GM23338 (cell line): ENCODE data around the gene CHCHD5. TPM values are rescaled to one million over a fixed set of nuclear protein-coding genes. Genes with fewer than 3 reads are reported as not detected.

Experiments
- ATAC-seq: fragments of 200-7000 bp; cut with Tn5 transposase; 3 replicates; pipeline ENCODE4 v1.9.1; 2020
- DNase-seq: peaks from one replicate; pipeline ENCODE4 v3.0.0-alpha.2; 2015; ENCODE audit warnings: low spot score
- H2AFZ ChIP-seq: fragments of 200-600 bp; sonication (generic); 2 replicates; pipeline ENCODE4 v1.8.0; 2016; ENCODE audit warnings: antibody characterized with exemption, mild to moderate bottlenecking, moderate library complexity
- H3F3A ChIP-seq: fragments of 200-600 bp; sonication (generic); replicated peaks from 2 replicates; pipeline ENCODE4 v1.8.0; 2017; ENCODE audit warnings: antibody characterized with exemption, mixed run types, low read depth
- H3K27ac ChIP-seq: fragments of 200-600 bp; sonication (generic); 2 replicates; pipeline ENCODE4 v1.6.1; 2016; ENCODE audit warnings: low read depth
- H3K27me3 ChIP-seq: fragments of 200-600 bp; sonication (generic); 2 replicates; pipeline ENCODE4 v1.8.0; 2016; ENCODE audit warnings: mild to moderate bottlenecking, mixed run types, moderate library complexity; ENCODE audit not compliant: insufficient read depth
- H3K36me3 ChIP-seq: fragments of 200-600 bp; sonication (generic); 2 replicates; pipeline ENCODE4 v1.8.0; 2016; ENCODE audit warnings: mild to moderate bottlenecking; ENCODE audit not compliant: insufficient read depth
- H3K4me1 ChIP-seq: fragments of 200-600 bp; sonication (generic); 2 replicates; pipeline ENCODE4 v1.8.0; 2016; ENCODE audit warnings: mild to moderate bottlenecking, moderate library complexity; ENCODE audit not compliant: insufficient read depth
- H3K4me2 ChIP-seq: fragments of 200-600 bp; sonication (generic); 2 replicates; pipeline ENCODE4 v1.7.1; 2017; ENCODE audit warnings: mixed run types
- H3K4me3 ChIP-seq: fragments of 200-600 bp; sonication (generic); 2 replicates; pipeline ENCODE4 v1.6.1; 2016; ENCODE audit warnings: mixed run types
- H3K79me2 ChIP-seq: fragments of 200-600 bp; sonication (generic); replicated peaks from 2 replicates; pipeline ENCODE4 v1.8.0; 2017; ENCODE audit warnings: mild to moderate bottlenecking; ENCODE audit not compliant: insufficient read depth
- H3K9me2 ChIP-seq: fragments of 200-600 bp; sonication (generic); 2 replicates; pipeline ENCODE4 v1.8.0; 2017; ENCODE audit not compliant: insufficient read depth
- H4K20me1 ChIP-seq: fragments of 200-600 bp; sonication (generic); replicated peaks from 2 replicates; pipeline ENCODE4 v1.8.0; 2017; ENCODE audit warnings: mild to moderate bottlenecking; ENCODE audit not compliant: insufficient read depth
- H3K27ac Mint-ChIP-seq: 2 replicates; pipeline ENCODE4 v1.8.0; 2020; ENCODE audit warnings: inconsistent platforms, mild to moderate bottlenecking, moderate library complexity, mixed read lengths
- H3K27me3 Mint-ChIP-seq: 3 replicates; pipeline ENCODE4 v1.8.0; 2022; ENCODE audit warnings: low read depth, mild to moderate bottlenecking, moderate library complexity, mixed read lengths, inconsistent platforms; ENCODE audit not compliant: insufficient read depth, poor library complexity
- H3K36me3 Mint-ChIP-seq: 3 replicates; pipeline ENCODE4 v1.8.0; 2021; ENCODE audit warnings: low read depth, mild to moderate bottlenecking, inconsistent platforms, moderate library complexity, mixed read lengths
- H3K4me1 Mint-ChIP-seq: 3 replicates; pipeline ENCODE4 v1.8.0; 2020; ENCODE audit warnings: mild to moderate bottlenecking, inconsistent platforms, mixed read lengths
- H3K4me3 Mint-ChIP-seq: 3 replicates; pipeline ENCODE4 v1.8.0; 2021; ENCODE audit warnings: moderate library complexity, mild to moderate bottlenecking, inconsistent platforms, mixed read lengths
- H3K9me3 Mint-ChIP-seq: 3 replicates; pipeline ENCODE4 v1.8.0; 2020; ENCODE audit warnings: moderate library complexity, mild to moderate bottlenecking, inconsistent platforms, mixed read lengths
- CREB1 ChIP-seq: fragments of 250-450 bp; sonication (Bioruptor Pico); IDR thresholded peaks from 2 replicates; pipeline ENCODE4 v1.5.0; 2020; ENCODE audit warnings: low read depth, mild to moderate bottlenecking, moderate library complexity
- CTCF ChIP-seq, 2 experiments: fragments of 200-600 bp in 1 of 2; sonication (generic) in 1 of 2; conservative IDR thresholded peaks; 2 replicates each; pipeline versions ENCODE4 v1.5.1 to v1.6.1; 2016 to 2017; ENCODE audit warnings: antibody characterized with exemption in 2 of 2, low read depth in 2 of 2, mild to moderate bottlenecking in 2 of 2, moderate library complexity in 1 of 2
- EZH2 ChIP-seq: fragments of 200-600 bp; sonication (generic); IDR thresholded peaks from one replicate; pipeline ENCODE4 v1.8.0; 2017; ENCODE audit warnings: antibody characterized with exemption, mild to moderate bottlenecking, low read depth; ENCODE audit not compliant: unreplicated experiment
- EZH2phosphoT487 ChIP-seq: fragments of 200-600 bp; sonication (generic); IDR thresholded peaks from one replicate; pipeline ENCODE4 v1.8.1; 2018; ENCODE audit warnings: antibody characterized with exemption; ENCODE audit not compliant: unreplicated experiment
- JUNB ChIP-seq: IDR thresholded peaks from one replicate; pipeline ENCODE4 v1.6.1; 2016; ENCODE audit warnings: antibody characterized with exemption; ENCODE audit not compliant: unreplicated experiment
- NANOG ChIP-seq: IDR thresholded peaks from 2 replicates; pipeline ENCODE4 v1.6.1; 2016; ENCODE audit warnings: antibody characterized with exemption, borderline replicate concordance
- POLR2AphosphoS5 ChIP-seq: IDR thresholded peaks from 2 replicates; pipeline ENCODE4 v1.6.1; 2016; ENCODE audit warnings: antibody characterized with exemption, low read depth
- STAT1 ChIP-seq: IDR thresholded peaks from one replicate; pipeline ENCODE4 v1.6.1; 2016; ENCODE audit warnings: antibody characterized with exemption; ENCODE audit not compliant: unreplicated experiment
- ZNF114 ChIP-seq: fragments of 250-450 bp; sonication (Bioruptor Pico); IDR thresholded peaks from 2 replicates; pipeline ENCODE4 v1.5.0; 2020; ENCODE audit warnings: mild to moderate bottlenecking, moderate library complexity
- ZNF331 ChIP-seq: fragments of 250-450 bp; sonication (Bioruptor Pico); IDR thresholded peaks from 2 replicates; pipeline ENCODE4 v1.5.0; 2020; ENCODE audit warnings: low read depth, mild to moderate bottlenecking, moderate library complexity
- ZNF462 ChIP-seq: fragments of 250-450 bp; sonication (Bioruptor Pico); IDR thresholded peaks from 2 replicates; pipeline ENCODE4 v1.5.0; 2020; ENCODE audit warnings: mild to moderate bottlenecking, moderate library complexity
- polyA plus RNA-seq: library from polyadenylated mRNA; unstranded; fragments of >200 nt; fragmentation: Nextera tagmentation; extraction: Ambion mirVana; gene quantifications from 2 replicates; pipeline ENCODE4 v1.2.1, GENCODE V29; 2016
- total RNA-seq: library from RNA; depleted of rRNA; stranded (reverse); fragments of >200 nt; shearing (Covaris generic); gene quantifications from 2 replicates; pipeline ENCODE4 v1.2.3, GENCODE V29; 2014
- TF ChIP-seq, protein P1 (sequence below): IDR thresholded peaks from one replicate; pipeline ENCODE4 v1.6.1; 2018; ENCODE audit warnings: antibody characterized with exemption; ENCODE audit not compliant: unreplicated experiment
- TF ChIP-seq, protein P2 (sequence below): IDR thresholded peaks from 2 replicates; pipeline ENCODE4 v1.6.1; 2016; ENCODE audit warnings: antibody characterized with exemption

Gene CHCHD5
- total and polyA plus RNA-seq, 2 experiments from 2014 or later: 15.5 to 69.9 TPM

DNA sequence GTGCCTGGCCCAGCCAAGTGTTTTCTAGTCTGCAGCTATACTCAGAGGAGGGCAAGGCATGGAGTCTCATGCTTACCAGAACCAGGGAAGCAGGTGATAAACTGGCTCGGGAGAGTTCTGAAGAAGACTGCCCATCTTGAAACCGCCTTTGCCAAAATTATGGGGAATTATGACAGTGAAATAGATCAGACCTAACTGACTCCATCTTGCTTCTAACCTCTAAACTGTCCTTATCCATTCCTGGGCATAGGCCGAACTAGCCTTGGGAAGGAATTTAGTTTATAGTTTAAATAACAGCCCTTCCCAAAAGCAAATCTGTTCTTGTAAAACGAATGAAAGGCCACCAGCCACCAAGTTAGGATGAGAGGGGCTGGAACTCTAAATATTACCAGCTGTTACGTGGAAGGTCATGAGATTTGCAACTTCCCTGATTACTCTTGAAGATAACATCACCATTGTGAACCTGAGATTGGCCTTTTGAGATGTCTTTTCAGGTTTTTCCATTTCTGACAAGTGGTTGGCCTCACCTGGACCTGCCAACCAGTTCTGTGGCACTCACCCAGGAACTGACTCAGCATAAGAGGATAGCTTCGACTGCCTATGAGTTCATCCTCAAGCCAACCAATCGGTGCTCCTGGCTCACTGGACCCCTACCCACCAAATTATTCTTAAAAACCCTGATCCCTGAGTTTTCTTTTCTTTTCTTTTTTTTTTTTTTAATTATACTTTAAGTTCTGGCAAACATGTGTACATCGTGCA, 23.4 kb downstream of the CHCHD5 start:
- Histone ChIP-seq H3K79me2 (no peaks in the 10 kb centered on the region), H2AFZ (no peak overlapping the region), H3K4me1 (no peaks in the 10 kb centered on the region), H4K20me1 (no peaks in the 10 kb centered on the region), H3K4me2 (no peak overlapping the region), H3K27me3 (no peaks in the 10 kb centered on the region), H3K36me3 (no peaks in the 10 kb centered on the region), H3K27ac (no peak overlapping the region), H3K9me2 (no peaks in the 10 kb centered on the region), H3F3A (no peaks in the 10 kb centered on the region), H3K4me3 (no peak overlapping the region)
- H3K27ac Mint-ChIP-seq: no peak overlapping the region
- H3K27me3 Mint-ChIP-seq: peaks cover 8% of the 10 kb centered on the region
- TF ChIP-seq NANOG: no peak
- TF ChIP-seq CREB1 (CRISPR knock-in tag): no peak
- TF ChIP-seq ZNF331: no peak
- TF ChIP-seq, protein P1, sequence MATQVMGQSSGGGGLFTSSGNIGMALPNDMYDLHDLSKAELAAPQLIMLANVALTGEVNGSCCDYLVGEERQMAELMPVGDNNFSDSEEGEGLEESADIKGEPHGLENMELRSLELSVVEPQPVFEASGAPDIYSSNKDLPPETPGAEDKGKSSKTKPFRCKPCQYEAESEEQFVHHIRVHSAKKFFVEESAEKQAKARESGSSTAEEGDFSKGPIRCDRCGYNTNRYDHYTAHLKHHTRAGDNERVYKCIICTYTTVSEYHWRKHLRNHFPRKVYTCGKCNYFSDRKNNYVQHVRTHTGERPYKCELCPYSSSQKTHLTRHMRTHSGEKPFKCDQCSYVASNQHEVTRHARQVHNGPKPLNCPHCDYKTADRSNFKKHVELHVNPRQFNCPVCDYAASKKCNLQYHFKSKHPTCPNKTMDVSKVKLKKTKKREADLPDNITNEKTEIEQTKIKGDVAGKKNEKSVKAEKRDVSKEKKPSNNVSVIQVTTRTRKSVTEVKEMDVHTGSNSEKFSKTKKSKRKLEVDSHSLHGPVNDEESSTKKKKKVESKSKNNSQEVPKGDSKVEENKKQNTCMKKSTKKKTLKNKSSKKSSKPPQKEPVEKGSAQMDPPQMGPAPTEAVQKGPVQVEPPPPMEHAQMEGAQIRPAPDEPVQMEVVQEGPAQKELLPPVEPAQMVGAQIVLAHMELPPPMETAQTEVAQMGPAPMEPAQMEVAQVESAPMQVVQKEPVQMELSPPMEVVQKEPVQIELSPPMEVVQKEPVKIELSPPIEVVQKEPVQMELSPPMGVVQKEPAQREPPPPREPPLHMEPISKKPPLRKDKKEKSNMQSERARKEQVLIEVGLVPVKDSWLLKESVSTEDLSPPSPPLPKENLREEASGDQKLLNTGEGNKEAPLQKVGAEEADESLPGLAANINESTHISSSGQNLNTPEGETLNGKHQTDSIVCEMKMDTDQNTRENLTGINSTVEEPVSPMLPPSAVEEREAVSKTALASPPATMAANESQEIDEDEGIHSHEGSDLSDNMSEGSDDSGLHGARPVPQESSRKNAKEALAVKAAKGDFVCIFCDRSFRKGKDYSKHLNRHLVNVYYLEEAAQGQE: no peak
- no peak for TF ChIP-seq CTCF (conservative IDR thresholded peaks at IDR 0.05; ENCODE audit: low read depth in 2 of 2)
- TF ChIP-seq ZNF114 (CRISPR knock-in tag): no peak
- TF ChIP-seq POLR2AphosphoS5: no peak
- TF ChIP-seq EZH2phosphoT487: no peak
- no peak for TF ChIP-seq STAT1
- TF ChIP-seq, protein P2, sequence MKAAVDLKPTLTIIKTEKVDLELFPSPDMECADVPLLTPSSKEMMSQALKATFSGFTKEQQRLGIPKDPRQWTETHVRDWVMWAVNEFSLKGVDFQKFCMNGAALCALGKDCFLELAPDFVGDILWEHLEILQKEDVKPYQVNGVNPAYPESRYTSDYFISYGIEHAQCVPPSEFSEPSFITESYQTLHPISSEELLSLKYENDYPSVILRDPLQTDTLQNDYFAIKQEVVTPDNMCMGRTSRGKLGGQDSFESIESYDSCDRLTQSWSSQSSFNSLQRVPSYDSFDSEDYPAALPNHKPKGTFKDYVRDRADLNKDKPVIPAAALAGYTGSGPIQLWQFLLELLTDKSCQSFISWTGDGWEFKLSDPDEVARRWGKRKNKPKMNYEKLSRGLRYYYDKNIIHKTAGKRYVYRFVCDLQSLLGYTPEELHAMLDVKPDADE: no peak
- no peak for TF ChIP-seq JUNB
- TF ChIP-seq EZH2: no peak
- TF ChIP-seq ZNF462 (CRISPR knock-in tag): no peak
- no peak for DNase-seq
- no peaks in the 10 kb centered on the region for H3K4me1 Mint-ChIP-seq
- no peak overlapping the region for H3K4me3 Mint-ChIP-seq
- H3K36me3 Mint-ChIP-seq: 0 out of 3 replicates have a peak, but pooled peaks cover 3% of the 10 kb centered on the region
- no peak for ATAC-seq
- peaks cover 21% of the 10 kb centered on the region for H3K9me3 Mint-ChIP-seq
